Sigmoid colon (tissue), 7 donors: ENCODE measurements around the gene KIAA1217. TPM values are rescaled to one million over a fixed set of nuclear protein-coding genes. Genes with fewer than 3 reads are reported as not detected.

Experiments
- DNase-seq: peaks from one replicate; pipeline ENCODE4 v3.0.0-alpha.2; 2019
- H3K27ac ChIP-seq, 4 donors: fragments of 200-600 bp; sonication (generic); one replicate each; pipeline ENCODE4 v1.5.1; 2016 to 2019; ENCODE audit warnings: mild to moderate bottlenecking in 1 of 4
- H3K27me3 ChIP-seq, 3 donors: fragments of 200-600 bp; sonication (generic); one replicate each; pipeline ENCODE4 v1.5.1; 2019; ENCODE audit warnings: mild to moderate bottlenecking in 1 of 3
- H3K36me3 ChIP-seq, 4 donors: fragments of 200-600 bp; sonication (generic); one replicate each; pipeline ENCODE4 v1.5.1; 2016 to 2019
- H3K4me1 ChIP-seq, 4 donors: fragments of 200-600 bp; sonication (generic); one replicate each; pipeline ENCODE4 v1.5.1; 2017 to 2019
- H3K4me3 ChIP-seq, 4 donors: fragments of 200-600 bp; sonication (generic); one replicate each; pipeline ENCODE4 v1.5.1; 2017 to 2019; ENCODE audit warnings: mild to moderate bottlenecking in 2 of 4, moderate library complexity in 1 of 4
- H3K9me3 ChIP-seq, 4 donors: fragments of 200-600 bp in 3 of 4; sonication (generic) in 3 of 4; one replicate each; pipeline versions ENCODE4 v1.5.1 to v1.6.1; 2013 to 2019
- CTCF ChIP-seq, 4 experiments: fragments of 450-650 bp in 3 of 4; fragments of 200-600 bp in 1 of 4; IDR thresholded peaks; one replicate each; pipeline ENCODE4 v1.5.1; 2016 to 2019; ENCODE audit warnings: antibody characterized with exemption in 4 of 4, mild to moderate bottlenecking in 3 of 4, moderate library complexity in 2 of 4
- EP300 ChIP-seq, 4 donors: sonication (generic); formaldehyde crosslinking; IDR thresholded peaks; one replicate each; pipeline ENCODE4 v1.6.1; 2017; ENCODE audit warnings: antibody characterized with exemption in 4 of 4
- POLR2A ChIP-seq, 2 donors: fragments of 450-650 bp; IDR thresholded peaks; one replicate each; pipeline ENCODE4 v1.6.1; 2016; ENCODE audit warnings: antibody characterized with exemption in 2 of 2, mild to moderate bottlenecking in 2 of 2, moderate library complexity in 2 of 2
- POLR2AphosphoS5 ChIP-seq, 4 donors: sonication (generic); formaldehyde crosslinking; IDR thresholded peaks; one replicate each; pipeline ENCODE4 v1.6.1; 2017; ENCODE audit warnings: antibody characterized with exemption in 4 of 4
- WGBS, 2 donors: extraction: QIAGEN DNeasy Blood & Tissue Kit; methylation state at CpG; one replicate each; pipeline ENCODE4 v1.1.7; 2013; 5-methylcytosine and 5-hydroxymethylcytosine counted together
- intact Hi-C: fragments of 100-400 bp; cut with DNase I; formaldehyde crosslinking; loops from one replicate; pipeline ENCODE4 v1.15.1; 2023
- polyA plus RNA-seq, 3 donors: library from polyadenylated mRNA; stranded (reverse); fragments of 200-250 nt; gene quantifications; one replicate each; pipeline ENCODE4 v1.2.3, GENCODE V29; 2013
- total RNA-seq, 4 donors: library from RNA; depleted of rRNA; stranded (reverse); fragments of >200 nt; gene quantifications; one replicate each; pipeline ENCODE4 v1.1.0, GENCODE V29; 2016
- donor health status: healthy with polysubstance abuse.
- donor health status: Bipolar disorder and iron deficiency.
- donor health status: healthy.

Gene KIAA1217
- total and polyA plus RNA-seq, 7 donors: 7.6 to 31.9 (median 15.0) TPM

GRCh38 chr10:24360282-24361127 is 151.6 kb downstream of the KIAA1217 start:
- no peaks in the 10 kb centered on the region for H3K27me3 ChIP-seq
- H3K9me3 ChIP-seq: no peaks in the 10 kb centered on the region
- intact Hi-C loops: no loop called here
- H3K4me3 ChIP-seq: no peak overlapping the region
- H3K36me3 ChIP-seq: no peaks in the 10 kb centered on the region
- no peaks in the 10 kb centered on the region for H3K4me1 ChIP-seq
- 28 to 36% methylated on average over 12 of the region's 12 CpGs for WGBS, 2 donors
- DNase-seq: no peak
- TF ChIP-seq POLR2A (IDR thresholded peaks at IDR 0.05): no peak
- TF ChIP-seq EP300 (IDR thresholded peaks at IDR 0.05): no peak
- TF ChIP-seq CTCF (IDR thresholded peaks at IDR 0.05): peak; percentile 12 to 57 (median 46)
- H3K27ac ChIP-seq: no peak overlapping the region

- no peak for DNase-seq
- Histone ChIP-seq H3K9me3 (no peaks in the 10 kb centered on the region), H3K4me3 (no peak overlapping the region), H3K27ac (no peak overlapping the region), H3K4me1 (no peaks in the 10 kb centered on the region), H3K36me3 (no peaks in the 10 kb centered on the region), H3K27me3 (no peaks in the 10 kb centered on the region)
- WGBS, 2 donors: 84 to 85% methylated on average over 3 of the region's 3 CpGs
- TF ChIP-seq POLR2A (IDR thresholded peaks at IDR 0.05): no peak
- TF ChIP-seq CTCF (IDR thresholded peaks at IDR 0.05): no peak
- TF ChIP-seq EP300 (IDR thresholded peaks at IDR 0.05): no peak
- intact Hi-C loops: no loop called here
Observed at GRCh38 chr10:24363070-24363469, 154.1 kb downstream of the KIAA1217 start.

- intact Hi-C loops: no loop called here
- TF ChIP-seq EP300 (IDR thresholded peaks at IDR 0.05) (no peak), POLR2AphosphoS5 (IDR thresholded peaks at IDR 0.05) (no peak), CTCF (IDR thresholded peaks at IDR 0.05) (no peak), POLR2A (IDR thresholded peaks at IDR 0.05) (no peak)
Observed at GRCh38 chr10:24367688-24368087, 158.8 kb downstream of the KIAA1217 start.

GRCh38 chr10:24370877-24371276 is 161.9 kb downstream of the KIAA1217 start:
- no peaks in the 10 kb centered on the region for H3K36me3 ChIP-seq
- no peak overlapping the region for H3K27ac ChIP-seq
- intact Hi-C loops: no loop called here
- no peaks in the 10 kb centered on the region for H3K9me3 ChIP-seq
- no peaks in the 10 kb centered on the region for H3K27me3 ChIP-seq
- TF ChIP-seq EP300 (IDR thresholded peaks at IDR 0.05) (no peak), CTCF (IDR thresholded peaks at IDR 0.05) (no peak), POLR2AphosphoS5 (IDR thresholded peaks at IDR 0.05) (no peak), POLR2A (IDR thresholded peaks at IDR 0.05) (no peak)
- DNase-seq: no peak
- 95 to 96% methylated on average over 4 of the region's 4 CpGs for WGBS, 2 donors
- H3K4me1 ChIP-seq: no peaks in the 10 kb centered on the region
- H3K4me3 ChIP-seq: no peak overlapping the region

More at GRCh38 chr10:24367688-24368087, 158.8 kb downstream of the KIAA1217 start:
- H3K9me3 ChIP-seq: no peaks in the 10 kb centered on the region
- H3K27me3 ChIP-seq: no peaks in the 10 kb centered on the region
- no peak overlapping the region for H3K27ac ChIP-seq
- H3K4me3 ChIP-seq: no peak overlapping the region
- WGBS, 2 donors: 85 to 91% methylated on average over 1 of the region's 1 CpG
- H3K36me3 ChIP-seq: no peaks in the 10 kb centered on the region
- no peaks in the 10 kb centered on the region for H3K4me1 ChIP-seq
- DNase-seq: no peak
